Measurements from ENCODE around the gene GID8. TPM values are rescaled to one million over a fixed set of nuclear protein-coding genes. Genes with fewer than 3 reads are reported as not detected.

The GID8 gene
- total and polyA plus RNA-seq, 7 experiments from 2014 or later, result 19.6 to 48.0 (median 34.8) TPM

DNA sequence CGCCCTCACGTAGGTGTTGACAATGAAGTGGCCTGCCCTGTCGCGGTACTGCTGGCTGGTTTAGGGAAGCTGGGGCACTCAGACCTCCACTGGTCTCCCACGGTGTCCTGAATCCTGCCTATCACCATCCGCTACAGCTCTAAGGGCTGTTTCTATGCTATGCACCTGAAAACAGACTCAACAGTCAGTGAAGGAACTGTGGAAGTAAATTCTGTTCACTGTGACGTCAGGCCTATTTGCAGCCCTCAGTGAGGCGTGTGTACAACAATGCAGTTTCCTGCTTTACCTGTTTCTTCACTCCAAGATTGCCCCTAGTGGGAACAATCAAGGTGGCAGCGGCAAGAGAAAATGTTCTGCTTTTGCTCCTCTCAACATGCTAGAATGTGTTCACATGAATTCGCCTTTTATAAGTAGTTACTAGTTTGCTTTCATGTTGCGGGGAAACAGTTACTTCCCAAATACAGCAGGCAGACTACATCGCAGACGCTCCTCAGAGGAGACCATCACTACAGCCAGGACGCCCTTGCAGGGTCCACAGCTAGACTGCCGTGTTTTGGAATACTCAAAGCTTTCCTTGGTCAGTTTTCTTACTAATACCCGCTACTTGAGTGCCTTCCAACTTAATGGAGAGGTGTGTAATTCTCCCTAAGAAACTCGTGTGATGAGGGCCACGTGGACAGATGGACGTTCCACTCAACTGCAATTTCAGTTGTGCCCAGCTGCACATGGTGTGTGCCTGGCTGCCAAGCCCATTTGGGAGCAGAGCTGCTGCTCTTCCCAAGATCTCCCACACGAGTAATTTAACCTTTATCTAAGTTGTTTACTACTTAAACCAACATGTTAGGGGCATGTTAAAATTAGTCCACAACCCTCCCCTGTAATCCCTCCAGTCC lies 37.0 kb upstream of the GID8 start:
- peak in 7 of 9 donors; percentile 40 to 71 (median 61) for DNase-seq
- peaks cover 0 to 28% (median 15%) of the 10 kb centered on the region in 5 donors for H3K36me3 Mint-ChIP-seq
- peak overlapping the region in 3 of 10 donors; percentile 32 to 70 (median 65) for H3K4me3 Mint-ChIP-seq

DNA sequence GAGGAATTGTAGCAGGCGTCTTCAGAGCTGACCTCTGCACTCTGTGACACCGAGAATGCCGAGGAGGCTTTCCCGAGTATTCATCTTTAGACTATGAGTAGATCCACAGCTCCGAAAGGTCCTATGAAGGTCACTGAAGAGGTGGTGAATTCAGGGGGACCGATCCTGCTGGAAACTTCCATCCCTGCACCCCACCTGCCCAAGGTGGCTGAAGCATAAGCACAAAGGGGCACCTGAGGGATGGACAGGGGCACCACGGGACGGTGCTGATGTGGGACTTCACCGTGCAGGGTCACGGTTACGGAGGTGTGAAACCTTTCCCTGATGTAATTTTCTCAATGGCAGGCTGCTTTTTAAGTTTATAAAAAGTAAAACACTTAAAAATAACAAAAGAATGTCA lies 36.1 kb upstream of the GID8 start:
- H3K27ac Mint-ChIP-seq, result peak overlapping the region in 3 of 9 donors; percentile 26 to 90 (median 62)
- H3K9me3 Mint-ChIP-seq, result no peaks in the 10 kb centered on the region
- DNase-seq, result no peak
- peaks cover 19 to 57% (median 21%) of the 10 kb centered on the region in 3 experiments for H3K36me3 ChIP-seq (ENCODE audit: control insufficient read depth in 2 of 3, insufficient read depth in 3 of 3, low read length in 3 of 3)
- H3K27me3 Mint-ChIP-seq, result no peaks in the 10 kb centered on the region
- H3K4me1 ChIP-seq (ENCODE audit: control insufficient read depth in 2 of 2, insufficient read depth in 2 of 2, low read length in 2 of 2), result peaks cover 13 to 22% of the 10 kb centered on the region in 2 donors
- no peak overlapping the region for H3K4me3 Mint-ChIP-seq
- H3K4me3 ChIP-seq (ENCODE audit: low read length), result no peak overlapping the region
- H3K27me3 ChIP-seq (ENCODE audit: control insufficient read depth in 2 of 2, insufficient read depth in 2 of 2, low read length in 2 of 2), result no peaks in the 10 kb centered on the region
- peaks cover 21 to 42% (median 33%) of the 10 kb centered on the region in 7 donors for H3K4me1 Mint-ChIP-seq
- ATAC-seq, result no peak
- ChIA-PET CTCF (interaction anchor here (0.9 to 7.9 kb wide), 6 partner anchors 14 to 107 kb away, joined by 3 to 102 read pairs (median 10); partner anchors contain the start of gene DIDO1), POLR2A (interaction anchor here (0.6 to 3.3 kb wide), 8 partner anchors 9 to 36 kb away, joined by 3 to 20 read pairs (median 5); partner anchors contain the start of genes DIDO1 and GID8)
- intact Hi-C loops (cut with micrococcal nuclease), result loop anchor here (5.0 kb wide), 2 partner anchors 35 to 40 kb away; partner anchors contain the start of genes GID8 (in 1 of the 2) and TCFL5 (in 1 of the 2)
- H3K9me3 ChIP-seq (ENCODE audit: control insufficient read depth in 2 of 3, low read length in 3 of 3), result no peaks in the 10 kb centered on the region
- no peak overlapping the region for H3K27ac ChIP-seq (ENCODE audit: low read depth, low read length)
- H3K36me3 Mint-ChIP-seq, result peaks cover 0 to 37% (median 17%) of the 10 kb centered on the region in 5 donors

More for the DNA sequence above, 37.0 kb upstream of the GID8 start:
- peaks cover 21 to 42% (median 33%) of the 10 kb centered on the region in 7 donors for H3K4me1 Mint-ChIP-seq
- Histone ChIP-seq H3K27ac (ENCODE audit: low read depth, low read length) (peak overlapping the region; percentile 60), H3K4me3 (ENCODE audit: low read length) (no peak overlapping the region), H3K9me3 (ENCODE audit: control insufficient read depth in 2 of 3, low read length in 3 of 3) (no peaks in the 10 kb centered on the region), H3K27me3 (ENCODE audit: control insufficient read depth in 2 of 2, insufficient read depth in 2 of 2, low read length in 2 of 2) (no peaks in the 10 kb centered on the region), H3K4me1 (ENCODE audit: control insufficient read depth in 2 of 2, insufficient read depth in 2 of 2, low read length in 2 of 2) (peaks cover 13 to 22% of the 10 kb centered on the region in 2 donors), H3K36me3 (ENCODE audit: control insufficient read depth in 2 of 3, insufficient read depth in 3 of 3, low read length in 3 of 3) (peaks cover 13 to 54% (median 14%) of the 10 kb centered on the region in 3 experiments)
- intact Hi-C loops (cut with micrococcal nuclease), result loop anchor here (1.0 to 5.0 kb wide), 9 partner anchors 18 to 108 kb away; partner anchors contain the start of genes DIDO1 (in 1 of the 2), GID8 (in 1 of the 2) and TCFL5 (in 1 of the 2)
- no peaks in the 10 kb centered on the region for H3K9me3 Mint-ChIP-seq
- no peaks in the 10 kb centered on the region for H3K27me3 Mint-ChIP-seq
- ChIA-PET CTCF (interaction anchor here (0.7 to 7.9 kb wide), 12 partner anchors 7 to 108 kb away, joined by 3 to 102 read pairs (median 6); partner anchors contain the start of gene DIDO1), POLR2A (interaction anchor here (1.1 to 3.3 kb wide), 9 partner anchors 11 to 108 kb away, joined by 3 to 20 read pairs (median 6); partner anchors contain the start of gene DIDO1)
- H3K27ac Mint-ChIP-seq, result peak overlapping the region; percentile 65 to 95 (median 90)
- peak; percentile 66 for ATAC-seq

GRCh38 chr20:62902926-62903615 lies 34.9 kb upstream of the GID8 start:
- no peak for ATAC-seq
- Histone ChIP-seq H3K4me1 (ENCODE audit: control insufficient read depth in 2 of 2, insufficient read depth in 2 of 2, low read length in 2 of 2) (peaks cover 13 to 22% of the 10 kb centered on the region in 2 donors), H3K27ac (ENCODE audit: low read depth, low read length) (no peak overlapping the region), H3K9me3 (ENCODE audit: control insufficient read depth in 2 of 3, low read length in 3 of 3) (no peaks in the 10 kb centered on the region), H3K4me3 (ENCODE audit: low read length) (no peak overlapping the region), H3K27me3 (ENCODE audit: control insufficient read depth in 2 of 2, insufficient read depth in 2 of 2, low read length in 2 of 2) (no peaks in the 10 kb centered on the region), H3K36me3 (ENCODE audit: control insufficient read depth in 2 of 3, insufficient read depth in 3 of 3, low read length in 3 of 3) (peaks cover 21 to 68% (median 30%) of the 10 kb centered on the region in 3 experiments)
- DNase-seq, result no peak
- H3K27ac Mint-ChIP-seq, result peak overlapping the region in 3 of 9 donors; percentile 18 to 56 (median 43)
- H3K9me3 Mint-ChIP-seq, result no peaks in the 10 kb centered on the region
- POLR2A ChIA-PET, result interaction anchor here (0.8 to 1.7 kb wide), 5 partner anchors 10 to 51 kb away, joined by 3 to 7 read pairs (median 3); partner anchors contain the start of gene GID8
- no peak overlapping the region for H3K4me3 Mint-ChIP-seq
- peaks cover 19 to 40% (median 33%) of the 10 kb centered on the region in 7 donors for H3K4me1 Mint-ChIP-seq
- no peaks in the 10 kb centered on the region for H3K27me3 Mint-ChIP-seq
- intact Hi-C loops (cut with micrococcal nuclease), result loop anchor here (5.0 kb wide), 2 partner anchors 34 to 41 kb away; partner anchors contain the start of genes GID8 (in 1 of the 2) and TCFL5 (in 1 of the 2)
- CTCF ChIA-PET, result interaction anchor here (0.5 to 7.9 kb wide), 5 partner anchors 9 to 45 kb away, joined by 3 to 102 read pairs (median 5); partner anchors contain the start of gene DIDO1
- peaks cover 0 to 45% (median 22%) of the 10 kb centered on the region in 5 donors for H3K36me3 Mint-ChIP-seq

DNA sequence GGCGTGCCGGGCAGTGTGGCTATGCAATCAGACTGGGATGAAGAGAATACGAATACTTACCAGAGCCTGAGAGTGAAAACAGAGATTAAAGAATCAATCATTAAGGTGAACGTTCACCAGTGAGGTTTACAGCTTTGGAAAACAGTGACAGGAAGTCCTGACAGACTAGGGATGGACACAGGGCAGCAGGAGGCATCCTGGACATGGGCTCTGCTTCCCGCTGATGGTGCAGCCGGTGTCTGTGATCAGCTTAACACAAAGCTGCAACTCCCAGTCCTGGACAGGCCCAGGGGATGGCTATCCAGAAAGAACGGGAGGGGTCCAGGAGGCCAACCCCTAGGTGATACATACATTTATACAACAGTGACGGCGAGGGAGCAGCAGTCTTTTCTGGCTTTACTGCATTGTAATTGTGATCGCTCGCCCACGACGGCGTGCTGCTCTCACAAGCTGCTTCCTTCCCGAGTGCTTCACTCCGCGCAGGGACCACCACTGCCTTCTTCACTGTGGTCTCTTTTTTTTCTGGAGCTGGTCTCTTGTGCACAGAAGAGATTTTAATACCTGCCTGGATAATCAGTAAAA lies 32.3 kb upstream of the GID8 start:
- no peaks in the 10 kb centered on the region for H3K9me3 ChIP-seq (ENCODE audit: control insufficient read depth in 2 of 3, low read length in 3 of 3)
- Mint-ChIP-seq H3K4me1 (peaks cover 8 to 35% (median 25%) of the 10 kb centered on the region in 7 donors), H3K27ac (peak overlapping the region in 5 of 9 donors; percentile 11 to 36 (median 24)), H3K4me3 (no peak overlapping the region), H3K27me3 (no peaks in the 10 kb centered on the region), H3K9me3 (no peaks in the 10 kb centered on the region), H3K36me3 (peaks cover 10 to 63% (median 35%) of the 10 kb centered on the region in 5 donors)
- H3K4me1 ChIP-seq (ENCODE audit: control insufficient read depth in 2 of 2, insufficient read depth in 2 of 2, low read length in 2 of 2), result peaks cover 0 to under 1% of the 10 kb centered on the region in 2 donors
- no peak overlapping the region for H3K4me3 ChIP-seq (ENCODE audit: low read length)
- DNase-seq (no peak), ATAC-seq (no peak)
- H3K27me3 ChIP-seq (ENCODE audit: control insufficient read depth in 2 of 2, insufficient read depth in 2 of 2, low read length in 2 of 2), result no peaks in the 10 kb centered on the region
- ChIA-PET POLR2A (no interaction called here), CTCF (interaction anchor here (1.2 kb wide), 1 partner anchor 10 kb away, joined by 4 read pairs; no protein-coding TSS in a partner anchor)
- peaks cover 40 to 94% (median 41%) of the 10 kb centered on the region in 3 experiments for H3K36me3 ChIP-seq (ENCODE audit: control insufficient read depth in 2 of 3, insufficient read depth in 3 of 3, low read length in 3 of 3)
- H3K27ac ChIP-seq (ENCODE audit: low read depth, low read length), result no peak overlapping the region
- intact Hi-C loops (cut with micrococcal nuclease), result no loop called here

GRCh38 chr20:62906209-62906608 lies 31.7 kb upstream of the GID8 start:
- DNase-seq (no peak), ATAC-seq (no peak)

More at GRCh38 chr20:62906209-62906608, 31.7 kb upstream of the GID8 start:
- peaks cover 7 to 32% (median 24%) of the 10 kb centered on the region in 7 donors for H3K4me1 Mint-ChIP-seq
- CTCF ChIA-PET, result interaction anchor here (1.2 to 2.5 kb wide), 3 partner anchors 7 to 48 kb away, joined by 4 to 12 read pairs (median 10); no protein-coding TSS in a partner anchor
- Histone ChIP-seq H3K27ac (ENCODE audit: low read depth, low read length) (no peak overlapping the region), H3K27me3 (ENCODE audit: control insufficient read depth in 2 of 2, insufficient read depth in 2 of 2, low read length in 2 of 2) (no peaks in the 10 kb centered on the region), H3K4me3 (ENCODE audit: low read length) (no peak overlapping the region), H3K36me3 (ENCODE audit: control insufficient read depth in 2 of 3, insufficient read depth in 3 of 3, low read length in 3 of 3) (peaks cover 43 to 97% (median 46%) of the 10 kb centered on the region in 3 experiments), H3K9me3 (ENCODE audit: control insufficient read depth in 2 of 3, low read length in 3 of 3) (no peaks in the 10 kb centered on the region), H3K4me1 (ENCODE audit: control insufficient read depth in 2 of 2, insufficient read depth in 2 of 2, low read length in 2 of 2) (no peaks in the 10 kb centered on the region)
- peaks cover 10 to 67% (median 35%) of the 10 kb centered on the region in 5 donors for H3K36me3 Mint-ChIP-seq
- H3K27me3 Mint-ChIP-seq, result no peaks in the 10 kb centered on the region
- POLR2A ChIA-PET, result interaction anchor here (2.2 kb wide), 1 partner anchor 12 kb away, joined by 7 read pairs; no protein-coding TSS in a partner anchor
- H3K4me3 Mint-ChIP-seq, result no peak overlapping the region
- H3K27ac Mint-ChIP-seq, result peak overlapping the region in 3 of 9 donors; percentile 17 to 26 (median 19)
- intact Hi-C loops (cut with micrococcal nuclease), result no loop called here
- H3K9me3 Mint-ChIP-seq, result no peaks in the 10 kb centered on the region
